ENCODE measurements around the gene CHGA. TPM values are rescaled to one million over a fixed set of nuclear protein-coding genes. Genes with fewer than 3 reads are reported as not detected.

CHGA gene
- total RNA-seq, 3 donors from 2014 or later, result 0.18 TPM; not detected in 2

DNA sequence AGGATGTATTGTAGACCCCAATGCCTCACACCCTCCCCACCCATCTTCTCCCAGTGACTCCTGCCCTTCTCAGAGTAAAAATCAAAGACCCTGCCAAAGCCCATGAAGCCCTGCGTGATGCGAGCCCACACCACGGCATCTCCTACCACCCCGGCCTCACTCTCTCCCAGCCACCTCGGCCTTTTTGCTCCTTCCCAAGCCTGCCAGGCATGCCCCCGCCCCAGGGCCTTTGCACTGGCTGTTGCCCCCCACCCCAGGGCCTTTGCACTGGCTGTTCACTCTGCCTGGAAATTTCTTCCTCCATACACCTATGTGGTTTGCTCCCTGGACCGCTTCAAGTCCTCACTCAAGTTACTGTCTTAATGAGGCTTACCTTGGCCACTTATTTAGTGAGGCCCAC lies 5.0 kb upstream of the CHGA start:
- Mint-ChIP-seq H3K9me3 (no peaks in the 10 kb centered on the region), H3K4me3 (no peak overlapping the region)

DNA sequence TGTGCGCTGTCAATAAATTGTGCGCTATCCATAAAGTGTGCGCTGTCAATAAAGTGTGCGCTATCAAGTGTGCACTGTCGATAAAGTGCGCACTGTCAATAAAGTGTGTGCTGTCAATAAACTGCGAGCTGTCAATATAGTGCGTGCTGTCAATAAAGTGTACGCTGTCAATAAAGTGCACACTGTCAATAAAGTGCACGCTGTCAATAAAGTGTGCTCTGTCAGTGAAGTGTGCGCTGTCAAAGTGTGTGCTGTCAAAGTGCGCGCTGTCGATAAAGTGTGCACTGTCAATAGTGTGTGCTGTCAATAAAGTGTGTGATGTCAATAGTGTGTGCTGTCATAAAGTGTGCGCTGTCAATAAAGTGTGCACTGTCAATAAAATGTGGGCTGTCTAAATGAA lies 2.9 kb upstream of the CHGA start:
- Mint-ChIP-seq H3K36me3 (ENCODE audit: insufficient read depth) (no peaks in the 10 kb centered on the region), H3K4me3 (no peak overlapping the region), H3K9me3 (no peaks in the 10 kb centered on the region), H3K27me3 (ENCODE audit: low read depth) (peaks cover 53% of the 10 kb centered on the region), H3K4me1 (ENCODE audit: low read depth) (peaks cover 3% of the 10 kb centered on the region)
- ATAC-seq (no peak), DNase-seq (no peak)

More for the DNA sequence above, 5.0 kb upstream of the CHGA start:
- Mint-ChIP-seq H3K36me3 (ENCODE audit: insufficient read depth) (no peaks in the 10 kb centered on the region), H3K4me1 (ENCODE audit: low read depth) (peaks cover 3% of the 10 kb centered on the region), H3K27me3 (ENCODE audit: low read depth) (peaks cover 36% of the 10 kb centered on the region)
- no peak for DNase-seq
- ATAC-seq, result no peak

DNA sequence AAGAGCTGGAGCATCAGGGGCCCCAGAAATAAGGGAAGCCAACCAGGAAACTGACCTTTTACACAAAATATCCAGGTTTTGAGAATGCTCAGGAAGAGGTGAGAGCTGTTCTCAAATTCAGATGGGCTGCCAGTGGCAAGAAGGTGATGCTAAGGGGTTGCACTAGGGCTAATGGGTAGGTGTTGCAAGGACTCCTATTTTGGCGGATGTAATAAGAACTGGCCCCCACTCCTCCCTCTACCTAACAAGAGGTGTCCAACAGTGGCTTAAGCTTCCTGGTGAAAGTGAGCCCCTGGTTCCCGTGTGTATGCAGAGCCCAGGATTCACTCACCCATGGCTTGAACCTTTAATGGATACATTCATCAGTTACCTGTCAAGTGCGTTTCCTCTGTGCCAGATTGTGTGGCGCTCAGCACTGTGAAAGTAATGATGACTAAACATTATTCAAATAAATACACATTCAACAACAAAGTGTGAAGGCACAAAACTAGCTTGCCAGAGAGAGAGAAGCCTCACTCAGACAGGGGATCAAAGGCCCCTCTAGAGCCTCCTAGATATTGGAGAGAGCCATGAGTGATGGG lies 705 bp upstream of the CHGA start:
- Mint-ChIP-seq H3K9me3 (no peaks in the 10 kb centered on the region), H3K27me3 (ENCODE audit: low read depth) (peaks cover 52% of the 10 kb centered on the region), H3K4me3 (no peak overlapping the region), H3K4me1 (ENCODE audit: low read depth) (peaks cover 3% of the 10 kb centered on the region), H3K36me3 (ENCODE audit: insufficient read depth) (no peaks in the 10 kb centered on the region)
- DNase-seq (no peak), ATAC-seq (no peak)

DNA sequence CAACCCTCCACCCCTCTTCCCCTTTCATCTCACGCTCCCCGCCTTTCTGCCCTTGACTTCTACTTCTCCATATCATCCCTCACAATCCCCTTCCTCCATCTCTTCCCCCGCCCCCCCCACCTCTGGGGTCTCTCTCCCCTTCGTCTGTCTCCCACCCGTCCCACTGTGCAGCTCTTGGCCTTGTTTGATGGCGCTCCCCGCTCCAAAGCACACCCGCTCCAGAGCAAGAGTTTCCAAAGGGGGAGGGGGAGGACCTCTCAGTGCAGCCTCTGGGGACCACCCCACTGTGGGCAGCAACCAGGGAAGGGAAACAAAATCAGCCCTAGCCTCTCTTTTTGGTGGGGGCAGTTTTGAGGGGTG lies 774 bp downstream of the CHGA start:
- Mint-ChIP-seq H3K36me3 (ENCODE audit: insufficient read depth) (no peaks in the 10 kb centered on the region), H3K4me3 (no peak overlapping the region), H3K9me3 (no peaks in the 10 kb centered on the region), H3K4me1 (ENCODE audit: low read depth) (peaks cover 3% of the 10 kb centered on the region), H3K27me3 (ENCODE audit: low read depth) (peaks cover 45% of the 10 kb centered on the region)
- ATAC-seq, result no peak
- no peak for DNase-seq

DNA sequence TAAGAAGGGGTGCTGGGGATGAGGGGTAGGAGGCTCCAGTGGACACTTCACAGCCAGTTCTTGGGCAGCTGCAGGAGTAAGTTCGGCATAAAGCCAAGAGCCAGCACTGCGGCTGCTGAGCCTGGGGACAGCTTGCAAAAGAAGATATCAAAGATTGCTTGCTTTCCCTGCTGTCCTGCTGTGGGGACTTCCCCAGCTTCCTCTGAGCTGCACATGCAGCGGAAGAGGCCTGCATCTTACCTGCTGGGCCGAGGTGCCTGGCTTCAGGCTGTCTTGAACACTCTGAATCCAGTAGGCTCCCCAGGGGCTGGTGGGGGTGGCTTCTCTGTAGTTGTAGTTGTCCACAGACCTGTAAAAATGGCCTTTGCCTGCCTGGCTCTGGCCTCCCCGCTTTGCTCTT lies 1.3 kb downstream of the CHGA start:
- ATAC-seq (no peak), DNase-seq (no peak)
- Mint-ChIP-seq H3K36me3 (ENCODE audit: insufficient read depth) (no peaks in the 10 kb centered on the region), H3K4me3 (no peak overlapping the region), H3K9me3 (no peaks in the 10 kb centered on the region), H3K27me3 (ENCODE audit: low read depth) (peaks cover 42% of the 10 kb centered on the region), H3K4me1 (ENCODE audit: low read depth) (peaks cover 3% of the 10 kb centered on the region)

DNA sequence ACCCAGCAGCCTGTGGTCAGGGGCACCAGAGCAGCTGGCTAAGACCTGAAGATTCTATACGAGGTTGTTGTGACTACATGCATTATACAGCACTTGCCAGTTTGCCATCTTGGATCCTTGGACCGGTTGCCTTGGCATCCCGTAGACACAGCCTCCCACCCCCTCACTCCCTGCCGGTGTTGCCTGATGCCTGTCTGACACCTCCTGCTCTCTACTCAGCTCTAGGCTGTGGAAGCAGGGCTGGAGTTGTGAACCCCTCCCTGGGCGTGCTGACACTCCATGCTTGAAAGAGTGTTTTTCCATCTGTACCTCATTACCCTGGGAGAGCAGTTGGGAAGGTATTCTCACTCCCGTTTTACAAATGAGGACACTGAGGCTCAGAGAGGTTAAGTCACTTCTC lies 2.5 kb downstream of the CHGA start:
- DNase-seq (no peak), ATAC-seq (no peak)
- Mint-ChIP-seq H3K27me3 (ENCODE audit: low read depth) (peaks cover 37% of the 10 kb centered on the region), H3K4me1 (ENCODE audit: low read depth) (peaks cover 3% of the 10 kb centered on the region), H3K9me3 (no peaks in the 10 kb centered on the region), H3K4me3 (no peak overlapping the region), H3K36me3 (ENCODE audit: insufficient read depth) (no peaks in the 10 kb centered on the region)

DNA sequence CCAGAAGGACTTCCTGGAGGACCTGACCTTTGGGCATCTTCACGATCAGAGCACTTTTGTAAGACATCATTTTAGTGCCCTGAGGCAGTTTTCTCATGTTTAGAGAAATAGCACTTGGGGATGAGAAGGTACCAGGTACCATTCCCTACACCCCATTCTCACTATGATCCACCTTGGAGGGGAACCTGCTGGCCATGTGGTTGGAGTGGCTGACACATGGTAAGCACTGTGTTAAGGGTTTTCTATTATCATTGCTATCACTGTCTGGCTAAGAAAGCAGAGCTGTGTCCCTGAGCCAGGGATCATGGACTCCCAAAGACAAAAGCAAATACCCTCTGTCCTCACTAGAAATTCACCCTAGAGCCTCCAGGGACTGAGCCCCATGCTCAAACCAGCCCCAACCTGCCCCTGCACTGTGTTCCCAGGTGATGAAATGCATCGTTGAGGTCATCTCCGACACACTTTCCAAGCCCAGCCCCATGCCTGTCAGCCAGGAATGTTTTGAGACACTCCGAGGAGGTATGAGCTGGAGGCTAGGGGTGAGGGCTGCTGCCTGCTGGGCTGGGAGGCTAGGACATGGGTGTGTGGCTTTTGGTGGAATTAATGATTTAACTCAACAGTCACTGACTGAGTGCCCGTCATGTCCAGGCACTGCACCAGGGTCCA lies 3.4 kb downstream of the CHGA start:
- Mint-ChIP-seq H3K9me3 (no peaks in the 10 kb centered on the region), H3K4me1 (ENCODE audit: low read depth) (peaks cover 3% of the 10 kb centered on the region), H3K4me3 (no peak overlapping the region), H3K36me3 (ENCODE audit: insufficient read depth) (no peaks in the 10 kb centered on the region), H3K27me3 (ENCODE audit: low read depth) (peaks cover 32% of the 10 kb centered on the region)
- DNase-seq (no peak), ATAC-seq (no peak)

DNA sequence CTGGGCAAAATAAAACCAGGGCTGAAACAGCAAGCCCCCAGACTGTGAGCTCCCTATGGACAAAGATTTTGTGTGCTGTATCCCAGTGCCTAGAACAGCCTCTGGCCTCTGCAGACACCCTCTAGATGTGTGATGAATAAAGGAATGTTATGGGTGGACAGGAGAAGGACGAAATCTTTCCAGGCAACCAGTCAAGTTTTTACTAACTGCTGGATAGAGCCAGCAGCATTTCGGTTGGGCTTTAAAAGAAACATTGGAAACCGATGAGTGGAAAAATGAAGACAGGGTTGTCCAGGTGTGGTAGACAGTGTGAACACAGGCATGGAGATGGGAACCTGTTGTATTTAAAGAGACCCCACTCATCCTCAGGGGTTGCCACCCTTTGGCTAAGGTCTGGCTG lies 4.0 kb downstream of the CHGA start:
- DNase-seq (no peak), ATAC-seq (no peak)
- peaks cover 3% of the 10 kb centered on the region for H3K4me1 Mint-ChIP-seq (ENCODE audit: low read depth)
- H3K4me3 Mint-ChIP-seq, result no peak overlapping the region
- H3K36me3 Mint-ChIP-seq (ENCODE audit: insufficient read depth), result no peaks in the 10 kb centered on the region
- H3K27me3 Mint-ChIP-seq (ENCODE audit: low read depth), result peaks cover 26% of the 10 kb centered on the region
- no peaks in the 10 kb centered on the region for H3K9me3 Mint-ChIP-seq

DNA sequence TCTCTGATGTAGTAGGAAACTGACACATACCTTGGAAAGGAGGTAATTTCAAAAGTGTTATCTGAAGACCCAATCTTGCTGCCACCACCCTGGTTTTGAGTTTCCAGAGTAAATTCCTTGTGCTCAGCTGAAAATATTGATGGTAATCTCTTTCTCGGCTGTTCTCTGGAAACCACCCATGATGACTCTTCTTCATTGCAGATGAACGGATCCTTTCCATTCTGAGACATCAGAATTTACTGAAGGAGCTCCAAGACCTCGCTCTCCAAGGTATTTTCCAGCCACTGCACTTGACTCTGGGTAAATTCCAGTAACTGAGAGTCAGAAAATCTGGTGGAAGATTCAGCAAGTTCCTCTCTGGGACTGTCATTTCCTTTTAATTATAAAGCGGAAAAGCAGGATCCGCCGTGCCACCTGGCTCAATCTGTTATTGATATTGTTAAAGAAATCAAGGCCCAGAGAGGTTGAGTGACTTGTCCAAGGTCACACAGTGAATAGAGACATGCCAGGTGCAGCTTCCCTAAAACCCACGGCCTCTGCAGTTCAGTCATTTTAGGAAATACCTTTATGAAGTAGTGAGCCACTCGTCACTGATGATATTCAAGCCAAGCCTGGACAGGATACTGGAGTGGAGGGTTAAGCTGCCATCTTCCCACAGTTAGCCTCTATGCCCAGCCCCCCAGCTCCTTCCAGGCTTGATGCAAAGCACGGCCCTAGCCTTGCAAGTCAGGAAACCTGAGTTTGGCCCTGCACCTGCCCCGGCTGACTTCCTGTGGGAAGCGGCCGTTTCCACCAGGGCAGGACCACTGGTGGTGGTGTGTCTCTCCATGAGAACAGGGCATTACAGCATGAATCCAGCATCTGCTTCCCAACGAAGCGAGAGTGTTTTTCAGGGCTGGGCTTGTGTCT lies 4.7 kb downstream of the CHGA start:
- H3K4me3 Mint-ChIP-seq, result no peak overlapping the region
- ATAC-seq (no peak), DNase-seq (no peak)
- peaks cover 1% of the 10 kb centered on the region for H3K4me1 Mint-ChIP-seq (ENCODE audit: low read depth)
- no peaks in the 10 kb centered on the region for H3K9me3 Mint-ChIP-seq
- peaks cover 20% of the 10 kb centered on the region for H3K27me3 Mint-ChIP-seq (ENCODE audit: low read depth)
- no peaks in the 10 kb centered on the region for H3K36me3 Mint-ChIP-seq (ENCODE audit: insufficient read depth)

DNA sequence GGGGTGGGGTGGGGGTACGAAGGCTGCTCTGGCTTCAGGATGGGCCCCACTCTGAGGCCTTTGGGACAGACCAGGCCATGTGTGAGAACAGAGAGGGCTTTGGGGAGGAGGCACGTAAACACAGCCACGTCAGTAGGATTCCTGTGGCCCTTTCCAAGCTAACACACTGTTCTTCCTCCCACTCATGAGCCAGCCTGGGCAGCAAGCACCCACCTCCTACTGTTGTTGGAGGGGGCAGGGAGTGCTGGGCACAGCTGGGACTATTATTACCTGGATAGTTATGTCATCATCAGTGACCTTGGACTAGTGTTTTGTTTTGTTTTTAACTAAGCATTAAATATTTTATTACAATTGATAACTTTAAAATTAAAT lies 5.3 kb downstream of the CHGA start:
- Mint-ChIP-seq H3K4me1 (ENCODE audit: low read depth) (no peaks in the 10 kb centered on the region), H3K36me3 (ENCODE audit: insufficient read depth) (no peaks in the 10 kb centered on the region), H3K9me3 (no peaks in the 10 kb centered on the region), H3K27me3 (ENCODE audit: low read depth) (peaks cover 19% of the 10 kb centered on the region), H3K4me3 (no peak overlapping the region)
- ATAC-seq, result no peak
- no peak for DNase-seq

DNA sequence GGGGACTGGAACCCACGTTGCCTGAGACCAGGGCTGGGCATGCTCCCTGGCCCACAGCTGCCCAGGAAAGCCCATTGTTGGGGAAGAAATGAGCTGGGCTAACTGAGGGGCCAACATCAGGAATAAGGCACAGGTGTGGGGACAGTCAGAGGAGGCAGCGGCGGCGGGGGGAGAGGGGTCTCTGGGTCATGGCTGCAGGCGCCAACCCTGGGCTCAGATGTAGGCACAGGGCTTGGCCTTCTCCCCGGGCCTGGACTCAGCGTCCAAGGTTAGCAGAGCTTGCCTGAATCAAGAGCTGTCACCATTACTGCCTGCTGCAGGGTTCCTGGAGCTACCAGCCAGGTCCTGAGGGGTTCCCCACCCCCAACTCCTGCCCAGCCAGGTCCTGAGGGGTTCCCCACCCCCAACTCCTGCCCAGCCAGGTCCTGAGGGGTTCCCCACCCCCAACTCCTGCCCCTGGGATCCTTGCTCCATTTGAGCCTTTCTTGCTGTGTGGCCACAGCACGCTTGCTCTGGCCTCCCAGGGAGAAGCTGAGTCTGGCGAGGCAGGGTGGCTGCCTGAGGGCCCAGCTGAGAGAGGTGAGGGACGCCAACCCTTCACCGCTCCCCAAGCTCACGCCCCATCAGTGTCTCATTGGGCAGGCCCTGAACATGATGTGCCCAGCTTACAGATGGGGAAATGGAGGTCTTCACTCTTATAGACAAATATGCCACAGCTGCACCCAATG lies 6.2 kb downstream of the CHGA start:
- no peaks in the 10 kb centered on the region for H3K36me3 Mint-ChIP-seq (ENCODE audit: insufficient read depth)
- DNase-seq, result no peak
- peaks cover 12% of the 10 kb centered on the region for H3K27me3 Mint-ChIP-seq (ENCODE audit: low read depth)
- no peaks in the 10 kb centered on the region for H3K4me1 Mint-ChIP-seq (ENCODE audit: low read depth)
- ATAC-seq, result no peak
- H3K9me3 Mint-ChIP-seq, result no peaks in the 10 kb centered on the region
- no peak overlapping the region for H3K4me3 Mint-ChIP-seq

DNA sequence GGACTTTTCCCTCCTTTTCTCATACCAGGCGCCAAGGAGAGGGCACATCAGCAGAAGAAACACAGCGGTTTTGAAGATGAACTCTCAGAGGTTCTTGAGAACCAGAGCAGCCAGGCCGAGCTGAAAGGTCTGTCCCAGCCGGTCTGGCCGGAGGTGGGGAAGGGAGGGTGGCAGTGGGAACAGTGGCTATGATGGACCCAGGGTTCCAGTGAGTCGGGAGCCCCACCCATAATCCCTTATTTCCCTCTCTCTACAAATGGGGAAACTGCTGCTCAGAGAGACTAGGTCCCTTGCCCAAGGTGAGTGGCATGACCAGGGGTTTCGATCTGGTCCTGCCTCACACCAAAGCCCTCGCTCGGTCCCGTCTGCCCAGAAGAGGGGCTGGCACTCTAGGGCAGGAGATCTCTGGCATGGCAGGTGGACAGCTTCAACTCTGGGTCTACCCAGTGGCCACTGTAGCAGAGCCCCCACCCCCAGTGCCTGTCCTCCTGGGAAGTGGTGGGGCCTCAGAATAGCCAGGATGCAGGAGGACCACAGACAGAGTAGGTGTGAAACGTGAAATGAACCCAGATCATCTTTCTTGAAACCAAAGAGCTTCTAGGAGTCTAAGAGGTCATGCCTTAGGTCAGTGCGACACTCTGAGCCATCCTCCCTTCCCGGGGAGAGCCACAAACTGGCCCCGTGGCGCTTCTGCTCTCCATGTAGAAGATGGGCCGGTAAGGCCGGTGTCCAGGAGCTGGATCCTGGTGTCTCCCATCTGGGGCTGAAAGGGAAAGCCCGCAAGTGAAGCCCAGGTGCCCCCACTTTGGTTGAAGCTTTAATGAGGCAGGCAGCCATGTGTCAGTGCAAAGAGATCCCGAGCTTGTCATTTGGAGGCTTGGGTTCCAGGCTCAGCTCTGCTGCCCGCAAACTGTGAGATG lies 7.0 kb downstream of the CHGA start:
- Mint-ChIP-seq H3K4me1 (ENCODE audit: low read depth) (no peaks in the 10 kb centered on the region), H3K36me3 (ENCODE audit: insufficient read depth) (no peaks in the 10 kb centered on the region), H3K27me3 (ENCODE audit: low read depth) (peaks cover 4% of the 10 kb centered on the region), H3K4me3 (no peak overlapping the region), H3K9me3 (no peaks in the 10 kb centered on the region)
- DNase-seq (no peak), ATAC-seq (no peak)

DNA sequence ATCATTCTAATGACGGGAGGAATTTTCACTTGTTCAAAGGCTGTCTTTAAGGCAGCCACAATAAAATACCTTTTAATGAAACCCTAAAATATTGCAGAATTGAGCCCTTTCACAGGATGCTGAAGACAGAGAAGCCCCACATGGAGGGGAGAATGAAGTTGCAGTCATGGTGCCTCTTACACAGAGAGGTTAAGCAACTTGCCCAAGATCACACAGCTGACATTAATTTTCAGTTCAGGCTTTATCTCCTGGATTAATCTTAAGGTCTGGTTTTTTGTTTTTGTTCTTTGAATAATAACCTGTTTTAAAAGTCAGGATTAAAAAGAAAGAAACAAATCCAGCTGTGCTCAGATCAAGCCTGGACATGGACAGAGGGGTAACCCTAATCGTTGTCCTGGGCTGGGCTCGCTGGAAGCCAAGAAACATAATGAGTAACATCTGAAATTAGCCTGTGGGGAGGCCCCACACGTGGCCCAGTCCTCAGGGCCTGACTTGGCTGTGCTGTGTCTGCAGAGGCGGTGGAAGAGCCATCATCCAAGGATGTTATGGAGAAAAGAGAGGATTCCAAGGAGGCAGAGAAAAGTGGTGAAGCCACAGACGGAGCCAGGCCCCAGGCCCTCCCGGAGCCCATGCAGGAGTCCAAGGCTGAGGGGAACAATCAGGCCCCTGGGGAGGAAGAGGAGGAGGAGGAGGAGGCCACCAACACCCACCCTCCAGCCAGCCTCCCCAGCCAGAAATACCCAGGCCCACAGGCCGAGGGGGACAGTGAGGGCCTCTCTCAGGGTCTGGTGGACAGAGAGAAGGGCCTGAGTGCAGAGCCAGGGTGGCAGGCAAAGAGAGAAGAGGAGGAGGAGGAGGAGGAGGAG lies 8.0 kb downstream of the CHGA start:
- DNase-seq (no peak), ATAC-seq (no peak)
- H3K4me1 Mint-ChIP-seq (ENCODE audit: low read depth), result no peaks in the 10 kb centered on the region
- H3K4me3 Mint-ChIP-seq, result no peak overlapping the region
- no peaks in the 10 kb centered on the region for H3K27me3 Mint-ChIP-seq (ENCODE audit: low read depth)
- H3K36me3 Mint-ChIP-seq (ENCODE audit: insufficient read depth), result no peaks in the 10 kb centered on the region
- no peaks in the 10 kb centered on the region for H3K9me3 Mint-ChIP-seq
